NCI-H2196 (cell line): ENCODE data around the gene TRRAP.
"Not testable (repeated sequence)": the region's sequence is repeated elsewhere in the genome, so short reads cannot be mapped to it uniquely, and the experiment has no call there.

ENCODE experiments used
- DNase-seq: peaks from one replicate; lab custom pipeline; 2025; ENCODE audit not compliant: unreplicated experiment; lab: John Stamatoyannopoulos, UW

TRRAP gene

DNA sequence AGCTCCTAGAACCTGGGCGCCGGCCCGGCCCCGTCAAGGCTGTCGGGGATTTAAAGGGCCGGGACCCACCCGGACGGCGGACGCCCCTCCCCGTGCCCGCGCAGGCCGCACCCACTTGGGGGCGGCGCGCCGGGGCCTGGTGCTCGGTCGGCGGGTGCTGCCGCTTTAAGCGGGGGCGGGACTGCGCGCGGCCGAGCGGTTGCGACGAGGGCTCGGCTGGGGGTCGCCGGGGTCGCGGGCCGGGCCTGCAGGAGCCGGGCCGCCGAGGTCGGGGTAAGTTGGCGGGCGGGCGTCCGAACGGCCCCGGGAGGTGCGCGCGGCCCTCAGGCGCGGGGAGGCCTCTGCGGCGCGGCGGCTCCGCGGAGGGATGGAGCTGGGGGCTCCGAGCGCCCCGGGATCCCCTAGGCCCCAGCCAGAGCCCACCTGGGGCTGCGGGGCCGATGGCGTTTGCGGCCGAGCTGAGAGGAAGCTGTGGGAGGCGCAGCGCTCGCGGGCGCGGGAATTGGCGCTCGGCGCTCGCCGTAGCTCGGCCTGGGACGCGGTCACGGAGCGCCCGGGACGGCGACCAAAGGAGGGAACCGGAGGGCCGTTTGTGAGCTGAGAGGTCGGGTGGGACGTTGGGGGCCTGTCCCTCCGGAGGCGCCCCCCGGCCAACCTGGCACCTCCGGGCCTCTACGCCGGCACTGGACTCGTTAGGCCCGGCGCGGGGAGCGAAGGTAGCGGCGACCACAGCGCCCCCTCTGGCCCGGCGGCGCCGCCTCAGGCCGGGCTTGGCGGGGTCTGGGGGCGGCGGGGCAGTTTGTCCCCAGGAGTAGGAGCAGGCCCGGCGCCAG is at the start of gene TRRAP:
TRRAP (plus strand) TSS at position 168 of the 833 bp plus-strand sequence. CDS start 2,619 bp downstream, outside the sequence.
- DNase-seq = peak; percentile 66

DNA sequence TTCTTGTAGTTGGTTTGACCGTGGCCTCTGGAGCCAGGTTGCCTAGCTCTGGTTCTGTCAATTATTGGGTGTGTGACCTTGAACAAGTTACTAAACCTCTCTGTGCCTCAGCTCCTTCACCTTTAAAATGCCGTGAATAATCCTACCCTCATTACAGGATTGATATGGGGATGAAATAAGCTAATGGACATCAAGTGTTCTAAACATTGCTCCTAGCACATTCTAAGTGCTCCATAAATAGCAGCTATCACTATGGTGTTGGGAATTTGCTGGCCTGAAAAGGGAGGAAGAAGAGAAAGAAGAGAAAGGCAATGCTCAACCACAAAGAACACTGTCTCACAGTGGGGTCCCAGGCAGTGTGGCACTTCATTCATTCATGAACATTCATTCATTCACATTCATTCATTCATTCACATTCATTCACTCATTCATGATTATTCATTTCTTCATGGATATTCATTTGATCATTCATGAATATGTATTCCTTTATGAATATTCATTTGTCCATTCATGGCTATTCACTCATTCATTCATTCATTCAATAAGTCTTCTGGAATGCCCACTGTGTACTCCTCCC is 47.3 kb upstream of the TRRAP start:
- no peak for DNase-seq

DNA sequence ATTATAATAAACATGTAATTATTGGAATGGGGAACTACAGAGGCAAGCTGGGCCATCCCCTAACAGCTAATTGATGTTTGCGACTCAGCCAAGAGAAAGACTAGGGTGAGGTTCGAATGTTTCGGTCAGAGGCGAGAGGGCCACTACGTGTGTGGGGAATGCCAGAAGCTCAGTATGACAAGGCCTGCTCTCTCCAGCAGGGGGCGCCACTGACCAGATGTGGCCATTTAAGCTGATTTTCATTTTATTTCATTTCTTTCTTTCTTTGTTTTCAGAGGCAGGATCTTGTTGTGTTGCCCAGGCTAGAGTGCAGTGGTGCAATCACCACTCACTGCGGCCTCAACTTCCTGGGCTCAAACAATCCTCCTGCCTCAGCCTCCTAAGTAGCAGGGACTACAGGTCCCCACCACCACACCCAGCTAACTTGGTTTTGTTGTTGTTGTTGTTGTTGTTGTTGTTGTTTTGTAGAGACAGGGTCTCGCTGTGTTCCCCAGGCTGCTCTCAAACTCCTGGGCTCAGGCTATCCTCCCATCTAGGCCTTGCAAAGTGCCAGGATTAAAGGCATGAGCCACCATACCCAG is 46.6 kb upstream of the TRRAP start:
- DNase-seq = peak; percentile 20

DNA sequence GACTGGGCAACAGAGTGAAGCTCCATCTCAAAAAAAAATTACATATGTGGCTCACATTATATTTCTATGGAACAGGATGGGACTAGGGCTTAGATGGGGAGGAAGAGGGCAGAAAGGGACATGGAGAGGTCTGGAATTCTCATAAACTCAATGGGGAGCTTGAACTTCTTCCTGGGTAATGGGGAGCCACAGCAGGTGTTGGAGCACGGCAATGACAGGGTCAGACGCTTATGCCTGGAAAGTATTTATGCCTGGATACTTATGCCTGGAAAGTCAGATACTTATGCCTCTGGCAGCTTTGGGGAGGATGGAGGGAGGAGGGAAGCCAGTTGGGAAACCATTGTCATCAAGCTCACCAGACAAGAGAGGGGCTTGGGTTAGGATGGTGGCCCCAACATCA is 45.3 kb upstream of the TRRAP start:
- DNase-seq = no peak

DNA sequence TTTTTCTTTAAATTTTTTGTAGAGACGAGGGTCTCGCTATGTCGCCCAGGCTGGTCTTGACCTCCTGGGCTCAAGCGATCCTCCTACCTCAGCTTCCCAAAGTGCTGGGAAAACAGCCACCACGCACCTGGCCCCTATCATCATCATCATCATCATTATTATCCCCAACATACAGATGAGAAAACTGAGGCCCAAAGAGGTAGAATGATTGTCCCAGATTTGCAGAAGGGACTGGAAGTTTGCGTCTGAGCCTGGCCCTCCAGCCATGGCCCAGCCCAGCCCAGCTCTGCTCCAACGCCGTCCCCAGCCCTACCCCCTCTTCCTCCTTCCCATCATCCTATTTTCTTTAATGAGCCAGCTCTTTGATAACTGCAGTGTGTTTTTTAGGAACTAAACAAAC is 43.4 kb upstream of the TRRAP start:
- no peak for DNase-seq

DNA sequence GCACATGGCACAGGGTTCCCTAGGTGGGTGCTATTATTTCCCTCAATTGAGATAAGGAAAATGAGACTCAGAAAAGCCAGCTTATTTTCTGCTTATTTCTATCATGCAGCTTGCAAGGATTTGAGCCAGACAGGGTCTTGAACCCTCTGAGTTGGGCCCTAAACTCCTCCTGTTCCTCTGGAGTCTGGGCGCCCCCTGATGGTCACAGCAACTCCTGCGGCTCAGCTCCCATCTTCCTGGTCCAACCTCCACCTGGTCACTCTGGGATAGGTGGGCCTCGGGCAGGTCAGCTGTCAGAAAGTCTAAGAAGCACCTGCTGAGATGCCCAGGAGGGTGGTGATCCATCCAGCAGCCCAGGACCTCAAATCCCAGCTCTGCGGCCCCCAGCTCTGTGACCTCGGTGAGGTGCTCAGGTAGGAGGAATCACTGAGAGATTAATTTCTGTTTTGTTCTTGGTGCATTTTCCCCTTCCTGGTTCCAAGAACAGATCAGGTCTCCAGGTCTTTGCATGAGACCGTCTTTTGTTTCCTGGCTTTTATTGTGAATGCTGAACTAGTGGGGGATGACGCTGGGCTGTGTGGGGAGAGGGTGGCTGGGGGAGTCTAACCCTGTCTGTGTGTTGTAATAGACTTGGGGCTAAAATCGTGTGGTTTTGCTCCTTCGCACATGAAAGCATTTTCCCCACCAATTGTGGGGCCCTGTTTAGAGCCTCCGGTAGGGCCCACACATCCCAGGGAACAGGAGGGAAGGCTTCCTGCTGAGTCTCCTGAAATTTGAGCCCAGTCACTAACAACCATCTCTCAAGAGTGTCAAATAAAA is 41.3 kb upstream of the TRRAP start:
- peak; percentile 51 for DNase-seq

DNA sequence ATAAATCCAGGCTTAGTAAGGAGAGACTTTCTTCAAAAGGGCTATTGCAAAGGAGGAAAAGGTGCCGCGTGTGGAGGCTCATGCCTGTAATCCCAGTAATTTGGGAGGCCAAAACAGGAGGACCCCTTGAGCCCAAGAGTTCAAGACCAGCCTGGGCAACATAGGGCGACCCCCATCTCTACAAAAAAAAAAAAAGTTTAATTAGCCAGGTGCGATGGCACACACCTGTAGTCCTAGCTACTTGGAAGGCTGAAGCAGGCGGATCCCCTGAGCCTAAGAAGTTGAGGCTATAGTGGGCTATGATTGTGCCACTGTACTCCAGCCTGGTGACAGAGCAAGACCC is 40.7 kb upstream of the TRRAP start:
- DNase-seq = no peak

DNA sequence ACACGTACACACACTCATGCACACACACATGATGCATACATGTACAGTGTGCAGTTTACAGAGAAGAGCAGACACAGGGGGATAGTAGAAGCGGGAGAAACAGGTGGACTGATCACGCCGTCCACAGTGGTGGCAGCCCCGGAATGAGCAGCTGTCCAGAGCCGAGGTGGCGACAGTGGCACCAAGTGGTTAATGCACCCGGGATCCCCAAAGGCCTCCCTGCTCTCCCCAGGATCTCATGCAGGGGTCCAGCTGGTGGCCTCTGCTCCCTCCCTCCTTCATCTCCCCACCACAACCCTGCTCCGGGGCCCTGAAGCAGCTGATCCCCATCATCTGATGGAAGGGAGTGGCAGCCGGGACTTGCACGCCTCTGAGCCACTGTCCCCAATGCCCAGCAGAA is 38.2 kb upstream of the TRRAP start:
- no peak for DNase-seq

DNA sequence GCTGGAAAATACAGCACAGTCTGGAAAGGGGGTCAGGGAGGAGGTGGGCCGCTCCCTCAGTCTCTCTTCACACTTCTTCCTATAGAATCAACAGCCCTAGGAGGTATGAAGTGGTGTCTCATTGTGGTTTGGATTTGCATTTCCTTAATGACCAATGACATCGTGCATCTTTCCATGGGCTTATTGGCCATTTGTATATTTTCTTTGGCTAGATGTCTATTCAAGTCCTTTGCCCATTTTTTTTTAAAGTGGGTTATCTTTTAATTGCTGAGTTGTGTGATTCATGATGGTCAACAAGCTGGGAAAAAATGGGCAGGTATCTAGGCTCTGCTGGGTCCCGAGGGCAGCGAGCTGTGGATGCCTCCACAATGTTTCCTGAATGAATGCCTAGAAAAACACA is 37.6 kb upstream of the TRRAP start:
- DNase-seq = no peak

DNA sequence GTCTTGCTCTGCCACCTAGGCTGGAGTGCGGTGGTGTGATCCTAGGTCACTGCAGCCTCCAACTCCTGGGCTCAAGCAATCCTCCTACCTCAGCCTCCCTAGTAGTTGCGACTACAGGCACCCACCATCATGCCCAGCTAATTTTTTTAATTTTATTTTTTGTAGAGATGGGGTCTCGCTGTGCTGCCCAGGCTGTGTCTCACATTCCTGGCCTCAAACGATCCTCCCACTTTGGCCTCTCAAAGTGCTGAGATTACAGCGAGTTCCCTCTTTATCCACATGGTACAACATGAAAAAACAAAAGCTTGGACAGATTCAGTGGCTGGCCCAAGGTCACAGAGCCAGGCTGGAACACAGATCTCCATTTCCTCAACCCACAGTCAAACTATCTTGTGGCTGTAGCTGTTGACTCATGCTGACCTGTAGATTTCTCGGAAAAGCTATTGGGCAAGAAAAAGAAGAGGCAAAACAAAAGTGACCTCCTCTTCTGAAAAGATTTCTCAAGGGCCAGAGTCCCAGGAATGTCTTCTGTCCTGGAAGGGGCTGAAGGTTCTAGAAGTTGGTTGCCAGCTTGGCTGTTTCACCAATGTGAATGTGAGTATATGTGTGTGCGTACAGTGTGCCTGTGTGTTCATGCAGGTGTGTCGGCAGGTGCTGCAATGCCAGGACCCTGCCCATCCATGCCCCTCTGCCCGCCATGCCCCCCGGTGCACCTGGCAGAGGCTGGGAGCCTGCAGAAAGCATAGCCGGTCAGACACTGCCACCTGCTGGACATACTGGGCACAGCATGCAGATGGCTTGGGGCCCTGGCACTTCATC is 36.9 kb upstream of the TRRAP start:
- DNase-seq = peak; percentile 55

DNA sequence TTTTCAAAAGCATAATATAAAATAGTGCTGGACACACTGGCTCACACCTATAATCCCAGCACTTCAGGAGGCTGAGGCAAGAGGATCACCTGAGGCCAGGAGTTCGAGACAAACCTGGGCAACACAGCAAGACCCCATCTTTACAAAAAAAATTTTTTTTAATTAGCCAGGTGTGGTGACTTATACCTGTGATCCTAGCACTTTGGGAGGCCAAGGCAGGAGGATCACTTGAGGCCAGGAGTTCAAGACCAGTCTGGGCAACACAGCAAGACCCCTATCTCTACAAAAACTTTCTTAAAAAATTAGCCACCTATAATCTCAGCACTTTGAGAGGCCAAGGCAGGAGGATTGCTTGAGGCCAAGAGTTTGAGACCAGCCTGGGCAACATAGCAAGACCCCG is 35.8 kb upstream of the TRRAP start:
- DNase-seq = not testable (repeated sequence)

DNA sequence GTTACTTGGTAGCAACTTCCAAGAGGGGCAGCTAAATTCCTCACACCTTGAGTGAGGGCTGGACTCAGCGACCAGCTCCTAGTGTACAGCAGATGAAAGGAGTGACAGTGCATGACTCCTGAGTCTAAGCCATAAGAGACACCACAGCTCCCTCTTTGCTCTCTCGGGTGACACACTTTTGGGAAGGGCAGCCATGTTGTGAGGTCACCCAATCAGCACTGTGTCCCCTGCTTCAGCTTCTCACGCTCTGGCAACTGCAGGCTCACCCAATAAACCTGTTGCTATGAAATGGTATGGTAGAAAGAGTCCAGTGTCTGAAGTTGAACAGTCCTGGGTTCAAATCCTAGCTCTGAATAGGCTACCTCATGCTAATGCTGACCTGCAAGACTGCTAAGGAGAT is 29.4 kb upstream of the TRRAP start:
- no peak for DNase-seq

DNA sequence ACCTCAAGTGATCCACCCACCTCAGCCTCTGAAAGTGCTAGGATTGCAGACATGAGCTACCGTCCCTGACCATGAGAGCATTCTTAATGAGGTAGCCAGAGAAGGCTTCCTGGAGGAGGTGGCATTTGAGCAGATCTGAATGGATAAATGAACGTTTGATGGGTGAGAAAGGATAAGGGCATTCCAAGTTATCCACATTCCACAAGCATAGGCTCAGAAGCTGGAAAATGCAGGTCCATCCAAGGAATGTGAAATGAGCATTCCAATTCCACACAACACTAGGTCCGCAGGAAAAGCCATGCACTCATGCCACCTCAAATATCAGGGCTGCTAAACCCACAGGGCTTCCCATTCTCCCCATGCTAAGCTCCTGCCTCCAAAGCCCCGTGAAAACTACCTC is 25.5 kb upstream of the TRRAP start:
- DNase-seq = no peak

DNA sequence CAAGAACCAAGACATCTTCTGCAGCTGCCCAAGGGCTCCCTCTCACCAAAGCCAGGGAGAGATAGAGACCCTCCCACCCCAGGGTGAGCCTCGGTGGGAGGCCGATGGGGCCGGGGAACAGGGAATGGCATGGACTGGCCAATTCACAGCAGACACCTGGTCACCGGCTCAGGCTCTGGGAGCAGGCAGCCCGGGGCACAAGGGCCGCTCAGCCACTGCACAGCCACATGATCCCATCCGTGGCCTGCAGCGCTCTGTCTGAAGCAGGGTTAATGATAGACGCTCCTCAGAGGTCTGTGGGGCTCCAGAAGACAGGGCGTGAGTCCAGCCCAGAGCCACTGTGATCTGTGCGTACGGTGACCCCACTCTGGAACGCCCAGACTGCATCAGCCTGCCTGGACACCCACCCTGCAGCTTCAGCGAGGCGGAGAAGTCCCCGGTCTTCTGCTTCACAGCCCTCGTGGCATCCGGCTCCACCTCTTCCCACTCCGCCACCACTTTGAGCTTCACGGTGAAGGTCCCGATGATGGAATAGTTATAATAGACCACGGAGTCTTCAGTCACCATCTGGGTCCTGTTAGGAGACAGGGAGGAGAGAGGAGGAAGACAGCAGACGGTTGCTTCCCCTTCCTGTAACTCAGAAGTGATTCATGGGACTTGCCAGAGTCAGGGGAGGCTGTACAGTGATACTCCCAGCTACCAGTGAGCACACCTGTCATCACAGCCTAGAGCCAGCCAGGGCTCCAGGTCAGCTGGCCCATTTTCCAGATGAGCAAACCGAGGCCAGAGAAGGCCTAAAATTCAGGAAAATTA is 22.5 kb upstream of the TRRAP start:
- no peak for DNase-seq

DNA sequence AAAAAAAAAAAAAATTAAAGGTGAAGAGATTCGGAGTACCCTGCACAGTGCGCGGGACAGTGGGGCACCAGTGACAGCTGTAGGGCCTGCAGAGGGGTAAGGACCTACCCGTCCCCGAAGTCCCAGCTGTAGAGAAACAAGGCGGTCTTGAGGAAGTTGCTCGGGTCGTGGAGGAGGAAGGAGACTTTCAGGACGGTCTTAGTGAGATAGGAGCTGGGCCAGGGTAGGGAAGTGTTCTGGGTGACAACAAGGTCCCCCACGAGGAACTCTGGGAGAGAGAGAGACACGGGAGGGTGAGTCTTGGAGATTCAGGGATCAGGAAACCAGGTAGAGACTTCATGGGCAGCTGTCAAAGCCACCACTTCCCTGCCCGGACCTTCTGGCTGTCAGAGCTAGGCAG is 18.3 kb upstream of the TRRAP start:
- no peak for DNase-seq

DNA sequence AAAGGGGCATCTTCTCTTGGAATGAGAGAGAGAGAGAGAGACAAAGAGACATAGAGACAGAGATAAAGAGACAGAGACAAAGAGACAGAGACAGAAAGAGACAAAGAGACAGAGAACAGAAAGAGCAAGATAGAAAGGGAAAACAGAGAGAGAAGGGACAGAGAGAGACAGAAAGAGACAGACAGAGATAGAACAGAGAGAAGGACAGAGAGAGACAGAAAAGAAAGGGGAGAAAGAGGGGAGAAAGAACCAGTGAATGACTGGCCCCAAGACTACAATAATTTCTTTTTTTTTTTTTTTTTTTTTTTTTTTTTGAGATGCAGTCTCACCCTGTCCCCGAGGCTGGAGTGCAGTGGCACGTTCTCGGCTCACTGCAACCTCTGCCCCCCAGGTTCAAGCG is 16.1 kb upstream of the TRRAP start:
- no peak for DNase-seq

DNA sequence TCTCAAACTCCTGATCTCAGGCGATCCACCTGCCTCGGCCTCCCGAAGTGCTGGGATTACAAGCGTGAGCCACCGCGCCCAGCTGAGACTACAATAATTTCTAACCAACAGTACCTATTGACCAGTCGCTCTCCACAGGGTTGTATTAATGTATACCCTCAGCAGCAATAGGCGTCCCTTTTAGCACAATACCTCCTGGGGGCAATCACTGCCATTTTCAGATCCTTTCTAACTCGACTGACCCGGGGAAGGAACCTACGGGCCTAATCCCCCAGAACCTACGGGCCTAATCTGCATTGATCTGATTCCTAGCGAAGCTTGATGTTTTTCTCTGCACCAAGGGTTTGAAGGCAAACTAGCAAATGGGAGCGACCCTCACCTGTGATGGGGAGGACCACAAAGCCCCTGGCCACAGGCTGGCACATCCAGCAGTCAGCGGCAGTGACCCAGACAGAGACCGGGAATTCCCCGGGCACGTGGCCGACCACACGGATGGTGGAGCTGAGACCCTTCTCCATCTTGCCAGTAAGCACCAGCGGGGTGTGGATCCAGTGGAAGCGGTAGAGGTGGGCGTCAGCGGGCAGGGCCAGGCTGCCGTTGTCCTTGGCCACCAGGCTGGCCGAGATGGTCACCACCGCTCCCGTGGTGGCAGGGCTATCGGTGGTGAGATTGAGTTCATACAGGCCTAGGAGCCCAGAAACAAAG is 15.5 kb upstream of the TRRAP start:
- DNase-seq = no peak

DNA sequence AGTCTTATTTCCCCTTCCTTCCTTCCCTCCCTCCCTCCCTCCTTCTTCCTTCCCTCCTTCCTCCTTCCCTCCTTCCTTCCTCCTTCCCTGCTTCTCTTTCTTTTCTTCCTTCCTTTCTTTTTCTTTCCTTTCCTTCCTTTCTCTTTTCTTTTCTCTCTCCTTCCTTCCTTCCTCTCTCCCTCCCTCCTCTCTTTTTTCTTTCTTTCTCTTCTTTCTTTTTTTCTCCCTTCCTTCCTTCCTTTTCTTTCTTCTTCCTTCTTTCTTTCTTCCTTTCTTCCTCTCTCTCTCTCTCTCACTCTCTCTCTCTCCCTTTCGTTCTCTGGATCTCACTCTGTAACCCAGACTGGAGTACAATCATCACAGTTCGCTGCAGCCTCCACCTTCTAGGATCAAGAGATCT is 14.7 kb upstream of the TRRAP start:
- no peak for DNase-seq

DNA sequence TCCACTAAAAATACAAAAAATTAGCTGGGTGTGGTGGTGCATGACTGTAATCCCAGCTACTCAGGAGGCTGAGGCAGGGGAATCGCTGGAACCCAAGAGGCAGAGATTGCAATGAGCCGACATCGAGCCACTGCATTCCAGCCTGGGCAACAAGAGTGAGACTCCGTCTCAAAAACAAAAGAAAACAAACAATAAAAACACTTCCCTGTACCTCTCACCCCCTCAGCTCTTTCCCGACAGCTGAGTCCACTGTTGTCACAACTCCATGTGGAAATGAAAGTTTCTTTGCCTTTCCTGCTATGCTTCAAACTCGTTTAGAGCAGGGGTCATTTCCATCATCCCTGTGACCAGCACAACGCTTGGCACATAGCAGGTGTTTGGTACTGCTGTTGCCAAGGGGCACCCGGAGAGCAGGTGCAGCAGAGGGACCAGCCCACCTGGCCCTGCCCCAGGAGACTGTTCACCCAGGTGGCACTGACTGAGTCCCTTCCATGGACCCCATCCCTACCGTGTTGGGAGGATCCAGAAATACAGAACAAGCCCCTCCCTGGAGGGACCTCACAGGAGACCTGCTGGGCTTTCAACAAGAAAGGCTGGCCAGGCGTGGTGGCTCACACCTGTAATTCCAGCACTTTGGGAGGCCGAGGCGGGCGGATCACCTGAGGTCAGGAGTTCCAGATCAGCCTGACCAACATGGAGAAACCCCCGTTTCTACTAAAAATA is 13.4 kb upstream of the TRRAP start:
- no peak for DNase-seq
